Measurements from ENCODE around the gene PHKG1.
"Not testable (repeated sequence)": the region's sequence is repeated elsewhere in the genome, so short reads cannot be mapped to it uniquely, and the experiment has no call there.

Gene PHKG1

DNA sequence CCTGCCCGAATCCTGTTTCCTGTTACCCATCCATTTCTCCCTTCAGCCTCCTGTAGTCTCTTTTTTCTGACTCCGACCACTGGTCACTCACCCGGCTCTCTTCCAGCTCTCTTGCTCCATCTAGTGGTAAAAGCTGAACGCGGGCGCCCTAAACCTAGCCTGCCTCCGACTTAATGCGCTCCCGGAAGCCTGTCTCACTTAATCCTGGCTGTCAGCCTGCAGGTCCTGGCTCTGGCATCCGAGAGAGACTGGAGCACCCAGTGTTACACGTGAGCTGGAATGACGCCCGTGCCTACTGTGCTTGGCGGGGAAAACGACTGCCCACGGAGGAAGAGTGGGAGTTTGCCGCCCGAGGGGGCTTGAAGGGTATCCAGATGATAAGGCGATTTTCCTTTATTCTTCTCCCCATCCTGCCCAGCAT, 18.4 kb downstream of the PHKG1 start:
- DNase-seq (ENCODE audit: extremely low spot score): peak; percentile 83
- no peak for TF ChIP-seq FOXA1 (IDR thresholded peaks at IDR 0.05)
- TF ChIP-seq SUZ12 (IDR thresholded peaks at IDR 0.05): no peak
- TF ChIP-seq, protein P1, sequence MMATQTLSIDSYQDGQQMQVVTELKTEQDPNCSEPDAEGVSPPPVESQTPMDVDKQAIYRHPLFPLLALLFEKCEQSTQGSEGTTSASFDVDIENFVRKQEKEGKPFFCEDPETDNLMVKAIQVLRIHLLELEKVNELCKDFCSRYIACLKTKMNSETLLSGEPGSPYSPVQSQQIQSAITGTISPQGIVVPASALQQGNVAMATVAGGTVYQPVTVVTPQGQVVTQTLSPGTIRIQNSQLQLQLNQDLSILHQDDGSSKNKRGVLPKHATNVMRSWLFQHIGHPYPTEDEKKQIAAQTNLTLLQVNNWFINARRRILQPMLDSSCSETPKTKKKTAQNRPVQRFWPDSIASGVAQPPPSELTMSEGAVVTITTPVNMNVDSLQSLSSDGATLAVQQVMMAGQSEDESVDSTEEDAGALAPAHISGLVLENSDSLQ (IDR thresholded peaks at IDR 0.05): 0 out of 2 replicates have a peak, but pooled peaks have one; percentile 21
- TF ChIP-seq L3MBTL2 (conservative IDR thresholded peaks at IDR 0.05): no peak
- POLR2A ChIA-PET: interaction anchor here (1.5 kb wide), 1 partner anchor 23 kb away, joined by 4 read pairs; the partner anchor contains the start of genes CCT6A and PSPH
- CTCF ChIA-PET: interaction anchor here (1.0 to 1.2 kb wide), 3 partner anchors 9 to 73 kb away, joined by 3 to 10 read pairs (median 3); no protein-coding TSS in a partner anchor

GRCh38 chr7:56066376-56066775, 26.4 kb downstream of the PHKG1 start:
- CTCF ChIA-PET: interaction anchor here (1.9 kb wide), 1 partner anchor 8 kb away, joined by 10 read pairs; no protein-coding TSS in a partner anchor

GRCh38 chr7:56063882-56064625, 28.7 kb downstream of the PHKG1 start, which contains the start of gene SUMF2:
Gene SUMF2 (plus strand): TSS chr7:56064286. CDS start chr7:56064312, 26 bp downstream.
- ChIA-PET POLR2A (interaction anchor here (0.7 to 7.8 kb wide), 6 partner anchors 10 to 107 kb away, joined by 3 to 79 read pairs (median 5); partner anchors contain the start of genes CCT6A and PSPH), CTCF (interaction anchor here (1.0 to 1.9 kb wide), 2 partner anchors 10 kb away, joined by 3 to 10 read pairs; no protein-coding TSS in a partner anchor)
- DNase-seq (ENCODE audit: extremely low spot score): peak; percentile 94
- no peak for TF ChIP-seq HDGF (IDR thresholded peaks at IDR 0.05; ENCODE audit: borderline replicate concordance)
- 0 out of 2 replicates have a peak, but pooled peaks have one; percentile 36 for TF ChIP-seq ELF4 (IDR thresholded peaks at IDR 0.05)

More at GRCh38 chr7:56066376-56066775, 26.4 kb downstream of the PHKG1 start:
- not testable (repeated sequence) for DNase-seq (ENCODE audit: extremely low spot score)
- POLR2A ChIA-PET: interaction anchor here (1.4 to 7.8 kb wide), 3 partner anchors 15 to 40 kb away, joined by 4 to 79 read pairs (median 6); partner anchors contain the start of genes CCT6A, CHCHD2 and PSPH

GRCh38 chr7:56063500-56063881, 29.3 kb downstream of the PHKG1 start:
- TF ChIP-seq, protein P1 (IDR thresholded peaks at IDR 0.05): no peak
- TF ChIP-seq BHLHE40 (IDR thresholded peaks at IDR 0.05; ENCODE audit: borderline replicate concordance): no peak
- TF ChIP-seq SP1 (IDR thresholded peaks at IDR 0.05): no peak
- TF ChIP-seq L3MBTL2 (conservative IDR thresholded peaks at IDR 0.05): 0 out of 2 replicates have a peak, but pooled peaks have one; percentile 10
- TF ChIP-seq TARDBP (IDR thresholded peaks at IDR 0.05): no peak
- DNase-seq (ENCODE audit: extremely low spot score): no peak
- POLR2A ChIA-PET: interaction anchor here (0.7 to 7.8 kb wide), 6 partner anchors 9 to 107 kb away, joined by 3 to 79 read pairs (median 5); partner anchors contain the start of genes CCT6A and PSPH
- CTCF ChIA-PET: interaction anchor here (1.0 kb wide), 1 partner anchor 11 kb away, joined by 3 read pairs; no protein-coding TSS in a partner anchor

DNA sequence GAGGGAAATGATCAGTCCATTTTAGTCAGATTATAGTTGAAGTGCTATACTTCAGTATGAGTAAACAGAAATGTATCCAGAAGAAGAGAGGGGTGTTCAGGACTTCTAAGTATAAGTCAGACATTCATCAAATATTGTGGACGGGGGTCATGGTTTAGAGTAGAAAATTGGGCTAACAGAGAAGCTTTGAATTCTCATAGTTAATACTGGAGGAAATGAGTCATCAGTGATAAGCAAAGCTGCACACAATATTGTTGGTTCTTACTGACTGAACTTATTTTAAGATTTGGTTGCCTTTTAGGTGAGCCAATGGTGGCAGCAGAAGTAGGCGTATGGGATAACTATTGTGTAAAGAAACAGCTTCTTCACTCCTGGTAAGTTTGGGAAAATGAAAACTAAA, 30.4 kb downstream of the PHKG1 start:
- TF ChIP-seq SUZ12 (IDR thresholded peaks at IDR 0.05): no peak
- no peak for TF ChIP-seq HDGF (IDR thresholded peaks at IDR 0.05; ENCODE audit: borderline replicate concordance)
- no peak for TF ChIP-seq NFRKB (IDR thresholded peaks at IDR 0.05)
- no peak for TF ChIP-seq FOXA1 (IDR thresholded peaks at IDR 0.05)
- TF ChIP-seq LEF1 (IDR thresholded peaks at IDR 0.05; ENCODE audit: borderline replicate concordance): no peak
- TF ChIP-seq, protein P1 (IDR thresholded peaks at IDR 0.05): no peak
- no peak for TF ChIP-seq ELF4 (IDR thresholded peaks at IDR 0.05)
- no peak for TF ChIP-seq FOXM1 (IDR thresholded peaks at IDR 0.05; ENCODE audit: borderline replicate concordance)
- no peak for TF ChIP-seq FOXK2 (IDR thresholded peaks at IDR 0.05)
- TF ChIP-seq TARDBP (IDR thresholded peaks at IDR 0.05): no peak
- no peak for TF ChIP-seq ARNT (IDR thresholded peaks at IDR 0.05)
- TF ChIP-seq CTBP1 (IDR thresholded peaks at IDR 0.05; ENCODE audit: borderline replicate concordance): no peak
- no peak for TF ChIP-seq SP1 (IDR thresholded peaks at IDR 0.05)
- CTCF ChIA-PET: interaction anchor here (1.0 kb wide), 1 partner anchor 11 kb away, joined by 3 read pairs; the partner anchor contains the start of genes CCT6A and PSPH
- no peak for DNase-seq (ENCODE audit: extremely low spot score)
- POLR2A ChIA-PET: interaction anchor here (1.2 to 7.8 kb wide), 2 partner anchors 8 to 11 kb away, joined by 5 to 79 read pairs; partner anchors contain the start of genes CCT6A and PSPH

- DNase-seq (ENCODE audit: extremely low spot score): no peak
- CTCF ChIA-PET: no interaction called here
- no peak for TF ChIP-seq ARNT (IDR thresholded peaks at IDR 0.05)
- TF ChIP-seq SP1 (IDR thresholded peaks at IDR 0.05): no peak
- no peak for TF ChIP-seq ELF4 (IDR thresholded peaks at IDR 0.05)
- no peak for TF ChIP-seq TARDBP (IDR thresholded peaks at IDR 0.05)
- TF ChIP-seq SUZ12 (IDR thresholded peaks at IDR 0.05): no peak
- no peak for TF ChIP-seq FOXM1 (IDR thresholded peaks at IDR 0.05; ENCODE audit: borderline replicate concordance)
- no peak for TF ChIP-seq CTBP1 (IDR thresholded peaks at IDR 0.05; ENCODE audit: borderline replicate concordance)
- TF ChIP-seq, protein P1 (IDR thresholded peaks at IDR 0.05): no peak
- no peak for TF ChIP-seq HDGF (IDR thresholded peaks at IDR 0.05; ENCODE audit: borderline replicate concordance)
- TF ChIP-seq ZNF384 (IDR thresholded peaks at IDR 0.05): no peak
- no peak for TF ChIP-seq FOXK2 (IDR thresholded peaks at IDR 0.05)
- no peak for TF ChIP-seq L3MBTL2 (conservative IDR thresholded peaks at IDR 0.05)
- POLR2A ChIA-PET: interaction anchor here (1.6 to 3.3 kb wide), 2 partner anchors 9 to 11 kb away, joined by 5 to 12 read pairs; partner anchors contain the start of gene SUMF2
These were observed 38.8 kb downstream of the PHKG1 start for GRCh38 chr7:56053993-56054392.
